Suppressor macrophage (primary cell): ENCODE data around the gene CDH7.

ENCODE experiments used
- DNase-seq, 4 experiments: peaks; one replicate each; pipeline ENCODE4 v3.0.0-alpha.2; 2020 to 2022

CDH7 gene

GRCh38 chr18:65768120-65768778 lies 17.4 kb downstream of the CDH7 start:
- DNase-seq, result no peak

- DNase-seq, result no peak
Observed at GRCh38 chr18:65769652-65770051, 18.8 kb downstream of the CDH7 start.

- no peak for DNase-seq
Observed at GRCh38 chr18:65786474-65786873, 35.7 kb downstream of the CDH7 start.

- DNase-seq, result no peak
Observed at GRCh38 chr18:65788373-65788772, 37.6 kb downstream of the CDH7 start.

GRCh38 chr18:65790604-65791003 lies 39.8 kb downstream of the CDH7 start:
- DNase-seq, result no peak

GRCh38 chr18:65791719-65792118 lies 40.9 kb downstream of the CDH7 start:
- no peak for DNase-seq

GRCh38 chr18:65792456-65793074 lies 41.8 kb downstream of the CDH7 start:
- no peak for DNase-seq

- DNase-seq, result no peak
Observed at GRCh38 chr18:65808759-65809158, 57.9 kb downstream of the CDH7 start.

GRCh38 chr18:65811307-65811706 lies 60.5 kb downstream of the CDH7 start:
- no peak for DNase-seq

- no peak for DNase-seq
Observed at GRCh38 chr18:65815506-65815905, 64.7 kb downstream of the CDH7 start.

DNA sequence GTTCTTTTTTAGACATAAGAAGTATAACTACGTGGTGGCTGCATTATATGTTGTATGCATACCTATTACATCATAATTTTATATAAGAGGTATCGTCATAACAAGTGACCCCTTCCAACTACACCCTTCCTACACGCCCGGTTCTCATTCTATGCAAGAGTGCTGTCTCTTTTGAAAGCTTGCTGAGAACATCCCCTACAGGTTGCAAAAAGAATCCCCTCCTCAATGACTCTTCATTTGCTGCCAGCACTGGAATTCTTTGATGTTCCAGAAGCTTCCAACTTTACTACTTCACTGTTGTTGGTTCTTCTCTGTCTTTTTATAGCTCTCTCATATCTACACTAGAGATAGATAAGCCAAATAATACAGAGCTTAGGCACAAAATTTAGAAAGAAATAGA lies 66.4 kb downstream of the CDH7 start:
- DNase-seq, result no peak

- DNase-seq, result no peak
Observed at GRCh38 chr18:65821911-65822310, 71.1 kb downstream of the CDH7 start.

DNA sequence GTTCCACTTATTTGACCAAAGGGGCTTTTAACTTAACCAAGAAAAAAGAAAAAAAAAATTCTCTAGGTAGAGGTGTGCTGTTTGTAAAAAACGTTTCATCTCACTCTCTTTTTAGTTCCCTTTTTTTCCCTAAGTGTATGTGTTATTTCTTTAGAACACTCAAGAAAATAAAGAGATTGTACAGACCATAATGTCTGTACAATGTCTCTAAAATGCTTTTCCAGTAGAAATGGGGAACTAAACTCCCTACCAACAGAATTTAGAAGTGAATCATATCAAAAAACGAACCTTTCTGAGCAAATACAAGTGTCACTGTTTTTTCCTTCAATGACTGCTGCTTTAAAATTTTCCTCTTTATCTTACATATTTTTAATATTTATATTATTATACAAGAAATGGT lies 72.0 kb downstream of the CDH7 start:
- DNase-seq, result no peak

DNA sequence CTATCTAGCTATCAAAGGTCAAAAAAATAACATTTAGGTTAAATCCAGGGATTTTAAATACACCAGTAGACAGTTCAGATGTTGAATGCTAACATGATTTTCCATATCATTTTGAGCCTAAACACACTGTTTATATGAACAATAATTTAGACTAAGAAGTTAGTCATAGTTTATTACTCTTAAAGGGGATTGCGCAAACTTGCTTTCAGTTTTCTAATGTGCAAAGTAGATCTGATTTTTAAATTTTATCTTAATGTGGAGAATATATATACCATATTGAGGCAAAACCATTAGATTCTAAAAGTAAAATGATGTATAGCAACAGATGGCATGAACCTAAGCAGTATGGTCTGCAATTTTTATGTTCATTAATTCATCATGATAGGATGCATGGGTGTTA lies 76.6 kb downstream of the CDH7 start:
- DNase-seq, result no peak

- no peak for DNase-seq
Observed at GRCh38 chr18:65835881-65836280, 85.1 kb downstream of the CDH7 start.

DNA sequence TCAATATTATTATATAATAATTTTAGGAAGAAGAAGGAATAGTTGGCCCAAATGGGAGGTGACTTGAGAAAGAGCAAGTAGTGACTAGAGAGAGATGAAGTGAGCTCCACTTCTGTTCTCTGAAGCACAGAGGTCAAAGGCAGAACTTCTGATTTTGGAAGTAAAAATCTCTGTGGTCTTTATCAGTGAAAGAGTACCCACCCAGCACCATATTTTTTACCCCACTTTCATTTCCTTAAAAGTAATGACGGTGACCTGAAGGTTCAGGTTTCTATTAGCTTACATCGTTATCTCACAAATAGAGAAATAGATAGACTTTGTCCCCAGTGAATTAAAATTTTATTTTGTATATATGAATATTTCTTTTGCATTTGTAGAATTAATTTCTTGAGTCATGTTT lies 95.3 kb downstream of the CDH7 start:
- no peak for DNase-seq

DNA sequence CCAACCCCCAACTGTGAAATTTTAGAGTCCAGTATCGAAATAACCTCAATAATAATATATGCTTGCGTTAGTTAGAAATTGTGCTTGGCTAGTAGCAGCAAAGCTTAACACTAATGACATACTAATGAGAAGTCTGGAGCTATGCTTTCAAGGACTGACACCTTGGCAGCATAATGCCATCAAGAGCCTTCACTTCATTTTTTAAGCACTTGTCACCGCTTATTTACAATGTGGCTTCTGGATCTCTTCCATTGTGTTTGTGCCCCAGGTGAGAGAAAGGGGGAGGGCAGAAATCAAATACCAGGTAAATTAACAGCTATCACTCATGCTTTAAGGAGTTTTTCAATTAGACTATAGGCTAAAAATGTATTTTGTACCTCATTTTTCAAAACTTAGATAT lies 101.5 kb downstream of the CDH7 start:
- DNase-seq, result no peak

GRCh38 chr18:65859075-65859474 lies 108.3 kb downstream of the CDH7 start:
- DNase-seq, result no peak

DNA sequence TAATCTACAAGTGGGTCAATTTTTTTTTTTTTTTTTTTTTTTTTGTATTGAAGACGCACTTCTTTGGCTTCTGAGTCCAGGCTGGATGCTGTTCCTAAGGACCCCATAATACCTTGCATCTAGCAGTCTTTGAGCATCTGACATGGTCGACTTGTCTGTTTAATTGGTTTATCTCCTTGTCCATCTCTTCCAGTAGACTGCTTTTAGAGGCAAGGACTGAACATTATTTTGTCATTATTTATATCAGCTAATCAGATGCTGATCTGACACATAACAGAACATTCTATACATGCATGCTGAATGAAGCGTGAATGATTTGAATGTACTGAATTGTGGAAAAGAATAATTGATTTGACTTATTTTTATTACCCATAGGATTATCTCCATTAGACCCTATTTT lies 118.7 kb downstream of the CDH7 start:
- DNase-seq, result no peak

- DNase-seq, result no peak
Observed at GRCh38 chr18:65876310-65876709, 125.5 kb downstream of the CDH7 start.

- DNase-seq, result no peak
Observed at GRCh38 chr18:65897292-65897691, 146.5 kb downstream of the CDH7 start.

DNA sequence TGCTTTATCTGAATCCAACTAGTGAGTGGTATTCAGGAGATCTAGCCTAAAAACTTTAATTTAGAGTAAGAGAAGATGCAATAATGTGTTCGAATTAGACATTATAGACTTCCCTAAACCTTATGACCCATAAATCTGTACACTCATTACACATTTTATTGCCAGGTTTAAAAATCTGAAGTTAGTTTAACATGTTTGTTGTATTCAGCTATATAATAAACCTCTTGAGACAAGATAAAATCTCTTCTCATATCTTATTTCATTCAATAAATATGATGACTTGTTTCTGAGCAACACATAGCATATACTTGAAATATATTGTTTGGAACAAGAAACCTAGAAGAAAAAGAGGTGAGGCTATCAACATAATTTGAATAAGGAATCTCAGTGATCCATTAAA lies 150.7 kb downstream of the CDH7 start:
- no peak for DNase-seq

DNA sequence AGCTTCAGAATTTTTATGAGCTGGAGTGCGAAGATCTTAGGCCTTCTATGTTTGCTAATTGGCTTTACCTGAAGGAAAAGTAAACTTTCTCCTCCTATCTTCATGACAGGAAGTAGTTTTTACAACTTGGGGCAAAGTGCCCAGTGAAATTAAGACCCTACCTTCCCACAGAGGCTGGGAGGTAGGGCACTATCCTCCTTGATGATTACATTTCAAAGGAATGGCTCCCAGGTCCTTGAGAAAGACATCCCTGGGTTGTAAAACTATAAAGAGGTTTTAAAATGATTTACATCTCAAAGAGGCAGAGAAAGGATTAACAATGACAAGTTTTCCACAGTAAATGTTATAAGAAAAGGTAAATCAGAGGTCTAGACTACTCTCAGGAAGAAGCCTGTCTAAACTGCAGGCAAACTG lies 155.8 kb downstream of the CDH7 start:
- no peak for DNase-seq

GRCh38 chr18:65907281-65907680 lies 156.5 kb downstream of the CDH7 start:
- DNase-seq, result no peak

DNA sequence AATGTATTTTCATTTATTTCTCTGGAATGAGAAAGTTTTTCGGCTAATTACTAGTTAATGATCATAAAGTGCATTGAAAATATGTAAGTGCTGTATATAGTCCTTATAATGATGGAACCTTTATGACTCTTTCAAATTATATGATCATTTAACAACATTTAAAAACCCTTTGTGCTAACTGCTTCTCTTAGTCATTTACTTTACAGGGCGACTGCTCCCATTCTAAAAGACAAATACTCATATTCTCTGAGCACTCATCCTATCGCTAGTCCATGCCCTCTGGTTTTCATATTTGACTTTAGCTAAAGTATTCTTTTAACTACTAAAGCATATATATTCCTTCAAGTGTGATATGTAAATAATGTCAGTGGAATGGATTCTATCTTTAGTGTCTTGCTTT lies 168.2 kb downstream of the CDH7 start:
- no peak for DNase-seq
